ENCODE results near the gene MAGEB6B. TPM values are rescaled to one million over a fixed set of nuclear protein-coding genes. Genes with fewer than 3 reads are reported as not detected.

Gene MAGEB6B
- total RNA-seq, 1 donor from 2014 or later: not detected

GRCh38 chrX:26208012-26208411, 47.6 kb downstream of the MAGEB6B start:
- no peak overlapping the region for H3K4me3 Mint-ChIP-seq (ENCODE audit: unreplicated experiment)
- no peak for DNase-seq (ENCODE audit: low spot score)
- no peaks in the 10 kb centered on the region for H3K27me3 Mint-ChIP-seq (ENCODE audit: low read depth)
- no peak for TF ChIP-seq CTCF (IDR thresholded peaks at IDR 0.05)
- H3K4me1 Mint-ChIP-seq (ENCODE audit: low read depth): no peaks in the 10 kb centered on the region
- H3K27ac Mint-ChIP-seq (ENCODE audit: unreplicated experiment): no peak overlapping the region
- peaks cover 22% of the 10 kb centered on the region for H3K9me3 Mint-ChIP-seq (ENCODE audit: low read depth)
- H3K36me3 Mint-ChIP-seq (ENCODE audit: low read depth): no peaks in the 10 kb centered on the region

Other genes starting within 250 kb of the MAGEB6B start
- not detected in 3 replicates for gene MAGEB18, start 22.3 kb upstream of the MAGEB6B start, total RNA-seq
- not detected in 3 replicates for gene MAGEB6, start 31.8 kb downstream of the MAGEB6B start, total RNA-seq
- not detected in 3 replicates for gene MAGEB5, start 55.6 kb downstream of the MAGEB6B start, total RNA-seq

Data from chondrocyte (in vitro differentiated cells).